HG03045 (cell line): ENCODE results near the gene UGT2B17.
A peak's percentile ranks its signal among the peaks of the same experiment; 100 is the strongest.
"Not testable (repeated sequence)": the region's sequence is repeated elsewhere in the genome, so short reads cannot be mapped to it uniquely, and the experiment has no call there.

Experiments
- ATAC-seq: cut with Tn5 transposase; IDR thresholded peaks from one replicate; pipeline ENCODE4 v1.9.1; 2021; ENCODE audit warnings: mild to moderate bottlenecking, moderate library complexity; ENCODE audit not compliant: unreplicated experiment

Gene UGT2B17

DNA sequence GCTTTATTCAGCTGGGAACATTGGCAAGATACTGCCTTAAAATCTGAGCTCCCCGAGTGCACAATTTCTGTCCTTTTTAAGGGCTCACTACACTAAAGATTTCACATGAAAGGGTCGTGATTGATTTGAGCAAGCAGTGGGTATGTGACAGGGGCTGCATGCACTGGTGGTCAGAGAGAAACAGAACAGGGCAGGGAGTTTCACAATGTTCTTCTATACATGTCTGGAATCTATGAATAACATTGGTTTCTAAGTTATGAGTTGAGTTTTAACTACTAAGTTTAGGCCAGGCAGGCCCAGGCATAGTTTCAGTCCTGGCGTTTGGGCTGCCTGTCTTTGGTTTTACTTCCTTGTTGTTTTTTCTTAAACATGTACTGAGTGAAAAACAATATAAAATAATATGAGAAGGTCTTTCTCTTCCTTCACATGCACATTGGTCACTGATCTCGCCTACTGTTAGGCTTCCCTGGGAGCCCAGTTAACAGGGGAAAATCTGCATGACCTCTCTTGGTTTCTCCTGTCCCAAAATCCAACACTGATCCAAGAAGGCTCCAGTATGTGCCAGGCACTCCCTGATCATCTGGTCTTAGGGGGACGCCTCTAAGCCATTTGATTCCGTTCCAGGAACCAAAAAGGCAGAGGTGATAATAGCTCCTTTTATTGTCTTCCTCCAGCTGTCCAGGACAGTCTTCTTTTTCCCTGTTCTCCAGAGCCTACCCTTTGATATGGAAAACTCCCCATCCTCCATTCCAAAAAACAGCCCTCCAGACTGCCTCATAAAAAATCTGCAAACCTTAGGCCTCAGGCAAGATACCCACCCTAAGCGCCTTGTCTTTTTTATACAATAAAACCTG is at the start of gene UGT2B17:
Gene UGT2B17, minus strand, starts transcription at position 51 of the 854 bp plus-strand sequence. CDS start 7,838 bp downstream, outside the sequence.
- ATAC-seq, result peak; percentile 94

DNA sequence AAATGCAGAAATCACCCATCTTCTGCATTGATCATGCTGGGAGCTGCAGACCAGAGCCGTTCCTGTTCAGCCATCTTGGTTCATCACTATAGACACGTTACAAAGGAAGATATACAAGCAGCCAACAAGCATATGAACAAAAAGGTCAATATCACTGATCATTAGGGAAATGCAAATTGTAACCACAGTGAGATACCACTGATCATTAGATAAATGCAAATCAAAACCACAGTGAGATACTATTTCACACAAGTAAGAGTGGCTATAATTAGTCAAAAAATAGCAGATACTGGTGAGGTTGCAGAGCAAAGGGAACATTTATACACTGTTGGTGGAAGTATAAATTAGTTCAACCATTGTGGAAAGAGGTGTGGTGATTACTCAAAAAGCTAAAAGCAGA is 46.6 kb upstream of the UGT2B17 start:
- not testable (repeated sequence) for ATAC-seq

DNA sequence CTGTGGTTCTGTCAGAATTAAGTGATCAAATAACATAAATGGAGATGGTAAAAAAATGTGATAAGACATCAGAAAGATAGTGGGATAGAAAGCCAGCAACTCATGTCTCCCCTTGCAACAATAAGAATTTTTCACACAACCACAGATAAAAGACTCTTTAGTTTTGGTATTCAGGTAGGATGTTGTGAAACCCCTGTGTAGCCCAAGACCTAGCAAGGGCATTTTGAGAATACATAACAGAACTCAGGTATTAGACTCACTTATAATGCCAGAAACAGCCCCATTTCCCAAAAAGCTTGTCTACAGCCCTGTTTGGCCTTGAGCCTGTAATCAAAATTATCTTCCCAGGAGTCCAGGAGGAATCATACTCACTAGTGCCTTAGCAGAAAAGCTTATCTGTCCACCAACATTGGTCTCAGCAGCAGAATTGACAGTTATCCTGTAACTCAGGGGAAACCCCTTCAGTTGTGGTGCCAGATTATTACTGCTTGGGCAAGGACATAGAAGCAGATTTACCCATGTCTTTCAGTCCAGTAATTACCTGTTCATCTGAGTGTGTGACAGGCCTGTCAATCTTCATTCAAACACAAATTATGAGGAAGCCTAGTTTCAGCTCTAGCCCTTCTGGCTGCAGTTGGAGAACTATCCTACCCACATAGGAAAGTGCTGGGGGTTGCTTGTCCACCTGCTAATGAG is 41.0 kb upstream of the UGT2B17 start:
- ATAC-seq, result no peak

DNA sequence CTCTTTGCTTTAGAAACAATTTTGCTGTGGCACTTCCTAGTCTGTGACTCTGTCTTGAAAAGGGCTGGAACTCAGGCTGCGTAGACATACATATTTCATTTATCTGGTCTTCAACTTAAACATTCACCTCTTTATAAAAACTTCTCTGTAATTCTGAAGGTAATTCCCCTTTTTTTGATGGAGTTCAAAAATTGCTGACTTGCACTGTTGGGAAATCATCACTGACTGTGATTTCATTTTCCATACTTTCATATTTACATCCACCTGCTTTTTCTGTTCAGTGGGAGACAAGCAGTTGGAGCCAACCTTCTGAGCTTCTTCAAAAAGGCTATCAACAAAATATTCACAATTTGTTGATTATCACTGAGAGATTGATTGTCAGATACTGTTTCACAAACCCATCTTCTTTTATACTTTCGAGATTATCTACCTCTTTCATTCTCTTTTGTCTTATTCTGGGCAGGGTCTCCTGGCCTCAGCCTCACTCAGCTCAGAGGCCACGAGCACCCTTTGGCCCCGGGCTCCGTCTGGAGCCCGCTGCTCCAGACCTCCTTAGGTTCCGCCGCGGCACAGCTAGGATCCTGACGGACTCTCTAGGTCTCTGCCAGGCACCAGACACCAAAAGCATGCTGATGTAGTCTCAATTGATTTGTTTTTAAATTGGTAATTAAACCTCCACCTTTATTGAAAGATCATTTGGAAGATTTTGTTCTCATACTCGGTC is 39.7 kb upstream of the UGT2B17 start:
- ATAC-seq, result no peak

DNA sequence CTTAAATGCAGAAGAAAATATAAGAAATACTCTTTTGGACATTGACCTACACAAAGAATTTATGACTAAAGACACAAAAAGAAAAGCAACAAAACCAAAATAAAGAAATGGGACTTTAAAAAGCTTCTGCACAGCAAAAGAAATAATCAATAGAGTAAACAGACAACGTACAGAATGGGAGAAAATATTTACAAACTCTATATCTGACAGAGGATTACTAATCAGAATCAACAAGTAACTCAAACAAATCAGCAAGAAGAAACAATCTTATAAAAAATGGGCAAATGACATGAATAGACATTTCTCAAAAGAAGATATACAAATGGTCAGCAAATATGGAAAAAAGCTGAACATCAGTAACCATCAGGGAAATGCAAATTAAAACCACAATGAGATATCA is 37.6 kb upstream of the UGT2B17 start:
- no peak for ATAC-seq

DNA sequence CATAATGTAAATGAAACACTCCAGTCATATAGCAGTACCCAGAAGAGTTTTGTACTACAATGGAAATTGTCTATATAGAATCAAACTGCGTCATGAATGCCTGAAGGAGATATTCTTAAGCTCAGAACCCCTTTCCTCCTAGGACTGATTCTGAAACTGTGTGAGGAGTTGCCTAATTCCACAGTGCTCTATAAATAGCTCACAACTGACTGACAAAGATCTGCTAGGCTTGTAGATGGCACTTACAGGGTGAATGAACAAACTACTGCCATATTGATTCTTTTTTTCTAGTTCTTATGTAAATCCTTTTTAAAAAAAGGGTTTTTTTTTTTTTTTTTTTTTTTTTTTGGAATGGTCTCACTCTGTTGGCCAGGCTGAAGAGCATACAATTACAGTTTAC is 30.1 kb upstream of the UGT2B17 start:
- no peak for ATAC-seq

DNA sequence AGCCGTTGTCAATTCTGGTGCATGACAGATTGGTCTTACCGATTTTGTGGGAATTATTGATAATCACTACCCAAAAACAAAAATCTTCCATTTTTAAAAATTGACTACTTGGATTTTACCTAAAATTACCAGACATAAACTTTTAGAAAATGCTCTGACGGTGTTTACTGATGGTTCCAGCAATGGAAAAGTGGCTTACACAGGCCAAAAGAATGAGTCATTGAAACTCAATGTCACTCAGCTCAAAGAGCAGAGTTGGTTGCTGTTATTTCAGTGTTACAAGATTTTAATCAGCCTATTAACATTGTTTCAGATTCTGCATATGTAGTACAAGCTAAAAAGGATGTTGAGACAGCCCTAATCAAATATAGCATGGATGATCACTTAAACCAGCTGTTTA is 23.0 kb upstream of the UGT2B17 start:
- no peak for ATAC-seq

DNA sequence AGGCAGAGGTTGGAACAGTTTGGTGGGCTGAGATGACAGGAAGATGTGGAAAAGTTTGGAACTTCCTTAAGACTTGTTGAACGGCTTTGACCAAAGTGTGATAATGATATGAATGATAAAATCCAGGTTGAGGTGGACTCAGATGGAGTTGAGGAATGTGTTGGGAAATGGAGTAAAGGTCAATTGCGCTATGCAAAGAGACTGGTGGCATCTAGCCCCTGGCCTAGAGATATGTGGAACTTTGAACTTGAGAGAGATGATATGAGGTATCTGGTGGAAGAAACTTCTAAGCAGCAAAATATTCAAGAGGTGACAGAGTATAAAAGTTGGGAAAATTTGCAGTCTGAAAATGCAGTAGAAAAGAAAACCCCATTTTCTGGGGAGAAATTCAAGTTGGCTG is 21.4 kb upstream of the UGT2B17 start:
- ATAC-seq, result no peak

DNA sequence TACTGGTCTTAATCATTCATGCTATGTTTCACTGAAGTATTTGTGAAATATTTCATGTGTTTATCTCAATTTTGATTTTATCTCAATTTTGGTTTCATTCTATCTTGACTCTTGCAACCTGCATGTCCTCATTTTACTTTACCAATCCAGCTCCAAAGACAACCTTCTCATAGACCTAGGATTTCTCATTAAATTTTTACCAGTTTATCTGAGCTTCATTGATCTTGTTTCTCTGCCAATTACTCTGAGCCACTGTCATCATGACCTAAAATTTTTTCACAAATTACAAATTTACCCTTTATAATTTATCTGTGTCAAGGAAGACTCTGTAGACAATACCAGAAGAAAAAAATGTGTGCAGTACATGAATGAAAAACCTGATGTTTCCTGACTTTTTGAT is 18.6 kb upstream of the UGT2B17 start:
- no peak for ATAC-seq

DNA sequence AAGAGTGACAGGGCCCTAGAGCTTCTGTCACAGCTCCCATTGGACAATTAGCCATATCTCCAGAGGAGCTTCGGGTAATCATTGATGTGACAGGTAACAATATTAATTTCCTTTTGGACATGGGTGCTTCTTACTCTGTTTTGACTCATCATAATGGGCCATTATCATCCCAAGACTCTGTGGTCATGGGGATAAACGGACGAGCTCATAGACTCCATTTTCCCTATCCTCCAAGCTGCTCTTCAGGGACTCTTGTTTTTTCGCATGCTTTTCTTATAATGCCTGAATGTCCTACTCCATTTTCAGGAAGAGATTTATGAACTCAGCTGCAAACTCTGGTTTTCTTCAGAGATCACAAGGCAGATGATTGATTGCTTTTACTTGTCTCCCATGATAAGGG is 17.0 kb upstream of the UGT2B17 start:
- ATAC-seq, result no peak

DNA sequence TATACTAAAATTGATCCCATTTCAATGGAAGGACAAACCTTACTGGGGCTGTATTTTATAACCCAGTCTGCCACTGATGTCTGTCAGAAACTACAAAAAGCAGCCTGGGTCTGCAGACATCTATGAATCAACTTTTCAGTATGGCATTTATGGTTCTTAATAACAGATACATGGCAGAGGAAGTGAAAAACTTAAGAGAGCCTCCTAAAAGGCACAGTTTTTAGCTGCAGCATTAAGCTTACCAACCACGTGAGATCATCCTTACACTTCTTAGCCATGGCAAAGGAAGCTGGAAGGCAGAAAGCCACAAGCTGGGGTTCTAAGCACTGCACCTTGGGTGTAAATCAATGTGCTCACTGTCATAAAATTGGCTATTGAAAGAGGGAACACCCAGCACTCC is 16.6 kb upstream of the UGT2B17 start:
- ATAC-seq, result no peak

DNA sequence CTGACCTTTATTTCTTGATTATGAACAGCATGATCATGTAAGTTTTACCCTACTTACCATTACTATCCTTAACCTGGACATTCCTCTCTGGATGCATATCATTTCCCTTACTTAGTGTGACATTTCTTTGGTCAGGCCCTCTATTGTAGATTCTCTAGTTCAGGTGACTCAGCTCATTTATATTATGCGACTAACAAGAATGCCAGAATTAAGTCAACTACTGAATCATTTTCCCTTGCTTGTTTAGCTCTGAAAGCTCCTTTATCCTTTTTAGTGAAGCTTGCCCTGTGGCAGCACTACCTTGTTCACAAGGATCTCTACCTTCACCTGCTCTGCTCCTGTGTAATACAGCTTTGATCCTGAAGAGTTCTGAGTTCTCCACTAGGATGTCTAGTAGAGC is 15.1 kb upstream of the UGT2B17 start:
- ATAC-seq, result no peak

DNA sequence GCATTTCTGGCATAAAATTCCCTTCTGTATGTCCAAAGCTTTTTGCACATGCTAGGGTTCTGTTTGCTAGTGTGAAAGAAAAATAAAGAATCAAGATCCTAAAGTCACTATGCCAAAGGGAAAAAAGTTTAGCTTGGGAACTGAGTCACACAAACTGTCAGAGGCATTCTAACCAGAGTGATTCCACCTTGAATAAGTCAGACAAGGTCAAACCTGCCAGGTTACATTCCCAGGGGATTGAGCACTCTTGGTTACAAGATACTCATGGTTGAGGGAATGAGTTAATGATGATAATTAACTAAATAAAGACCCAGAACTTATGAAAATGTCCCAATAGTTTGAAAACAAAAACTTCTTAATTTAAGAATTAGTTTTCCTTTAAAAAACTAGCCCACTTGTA is 13.7 kb upstream of the UGT2B17 start:
- no peak for ATAC-seq

DNA sequence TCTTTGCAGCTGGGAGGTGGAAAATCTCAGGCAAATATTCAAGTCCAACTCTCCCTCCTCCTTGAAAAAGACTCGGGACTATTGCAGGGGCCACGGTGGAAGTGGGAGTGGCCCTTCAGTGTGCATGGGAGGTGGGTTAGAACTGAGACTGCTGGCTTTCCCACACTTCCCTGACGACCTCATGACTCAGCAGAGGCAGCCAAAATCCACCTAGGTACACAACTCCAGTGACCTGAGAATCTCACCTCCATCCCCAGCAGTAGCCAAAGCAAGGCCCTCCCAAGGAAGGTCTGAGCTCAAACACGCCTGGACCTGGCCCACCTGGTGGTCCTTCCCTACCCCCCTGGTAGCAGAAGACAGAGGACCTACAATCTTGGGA is 6.2 kb upstream of the UGT2B17 start:
- ATAC-seq, result no peak

DNA sequence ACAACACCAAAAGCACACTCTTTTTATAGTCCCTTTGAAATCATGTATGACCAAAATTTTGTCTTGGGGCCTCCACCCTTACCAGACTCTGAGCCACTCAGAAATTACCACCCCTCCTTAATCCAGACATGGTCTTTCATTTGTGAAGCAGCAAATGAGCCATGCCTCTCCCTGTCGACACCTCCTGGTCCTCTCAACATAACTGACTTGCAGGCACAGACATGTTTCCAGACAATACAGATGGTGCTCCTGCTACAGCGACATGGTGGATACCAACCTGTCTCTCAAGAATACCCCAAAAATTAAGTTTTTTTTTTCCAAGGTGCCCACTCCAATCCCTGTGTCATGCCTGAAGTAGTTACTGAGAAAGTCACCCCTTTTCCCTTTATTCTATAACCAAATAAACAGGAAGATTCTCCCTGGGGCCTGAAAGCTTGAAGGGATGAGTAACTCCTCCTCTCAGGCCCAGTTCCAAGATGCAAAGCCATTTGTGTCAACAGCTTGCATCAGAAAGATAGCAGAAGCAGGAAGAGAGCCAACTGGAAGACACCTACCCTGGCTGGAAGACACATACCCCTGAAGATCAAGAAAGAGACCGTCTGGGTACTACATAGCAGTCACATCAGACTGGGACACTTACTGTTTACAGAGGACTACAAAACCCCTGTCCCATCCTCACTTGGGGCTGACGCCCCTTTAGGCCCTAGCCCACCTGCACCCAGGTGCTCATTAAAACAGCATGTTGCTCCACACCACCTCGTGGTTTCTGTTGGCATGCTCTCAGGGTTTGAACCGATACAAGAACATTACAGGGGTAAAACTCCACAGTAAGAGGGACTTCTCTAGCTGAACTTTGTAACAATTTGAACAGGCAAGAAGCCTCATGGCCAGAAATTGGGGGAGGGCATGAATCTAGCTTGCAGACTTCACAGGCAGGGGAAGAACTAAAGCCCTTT is 5.5 kb upstream of the UGT2B17 start:
- no peak for ATAC-seq

DNA sequence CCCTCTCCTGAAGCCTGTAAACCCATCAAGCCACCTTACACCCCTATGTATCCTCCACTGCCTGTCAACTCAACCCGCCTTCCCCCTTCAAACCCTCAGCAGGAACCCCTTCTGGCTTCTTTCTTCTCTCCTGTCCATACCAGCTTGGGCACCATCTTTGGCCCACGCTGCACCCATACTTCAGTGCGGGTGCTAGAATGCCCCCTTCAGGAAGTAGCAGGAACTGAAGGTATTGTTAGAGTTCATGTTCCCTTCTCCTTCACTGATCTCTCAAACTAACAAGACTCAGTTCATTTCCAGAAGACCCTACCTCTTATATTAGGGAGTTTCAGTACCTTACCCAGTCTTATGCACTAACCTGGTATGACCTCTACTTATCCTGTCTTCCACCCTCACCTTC is 1.5 kb upstream of the UGT2B17 start:
- ATAC-seq, result no peak

DNA sequence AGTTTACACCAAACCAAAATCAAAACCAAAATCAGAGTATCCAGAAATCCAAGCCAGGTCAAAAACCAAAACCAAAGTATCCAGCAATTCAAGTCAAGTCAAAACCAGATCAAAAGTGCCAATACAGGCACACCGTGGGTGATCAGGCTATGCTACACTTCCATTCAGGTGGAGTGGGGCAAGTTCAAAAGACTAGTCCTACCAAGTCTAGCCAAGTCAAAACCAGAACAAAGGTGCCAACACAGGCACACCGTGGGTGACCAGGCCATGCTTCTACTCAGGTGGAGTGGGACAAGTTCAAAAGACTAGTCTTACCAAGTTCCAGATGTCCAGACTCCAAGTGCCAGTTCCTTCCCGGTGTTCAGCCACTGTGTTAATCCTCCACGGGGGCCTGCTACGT is 486 bp downstream of the UGT2B17 start:
- ATAC-seq, result not testable (repeated sequence)

DNA sequence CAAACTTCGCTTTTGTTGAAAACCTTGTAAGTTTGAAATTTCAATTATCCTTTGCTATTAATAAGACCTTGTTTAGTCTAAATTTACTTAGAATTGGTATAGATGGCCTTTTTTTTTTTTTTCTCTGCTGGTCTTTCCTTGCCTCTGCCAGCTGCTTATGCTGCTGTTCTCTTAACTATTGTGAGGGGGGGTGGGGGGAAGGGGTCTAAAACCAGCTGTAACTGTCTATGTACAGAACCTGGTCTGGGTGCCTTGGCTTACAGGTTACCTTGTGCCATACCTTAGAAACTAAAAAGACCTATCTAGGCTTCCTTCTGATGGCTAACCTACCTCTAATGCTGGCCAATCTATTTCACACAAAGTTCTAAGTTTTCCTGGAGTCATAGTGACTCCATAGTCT is 1.0 kb downstream of the UGT2B17 start:
- no peak for ATAC-seq

DNA sequence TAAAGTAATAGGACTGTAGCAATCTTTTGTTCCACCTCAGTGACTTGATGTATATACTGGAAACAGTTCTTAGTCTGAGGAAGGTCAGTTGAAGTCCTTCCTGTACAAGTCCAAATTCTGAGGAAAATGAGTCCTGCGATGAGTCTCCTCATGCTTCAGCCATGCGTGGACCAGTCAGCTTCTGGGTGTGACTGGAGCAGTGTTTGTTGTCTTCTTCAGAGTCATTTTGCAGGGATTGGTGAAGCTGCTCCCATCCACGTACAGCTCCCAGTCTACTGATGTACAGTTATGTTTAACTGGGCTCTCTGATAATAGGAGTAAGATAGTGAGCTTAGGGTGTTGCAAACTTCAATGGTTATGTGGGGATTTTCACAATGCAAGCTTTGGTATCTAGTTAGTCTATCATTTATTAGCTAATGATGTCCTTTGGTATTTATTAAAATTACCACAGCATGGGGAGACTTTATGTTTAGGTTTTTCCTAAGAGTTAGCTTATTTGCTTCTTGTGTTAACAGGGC is 3.4 kb downstream of the UGT2B17 start:
- no peak for ATAC-seq

DNA sequence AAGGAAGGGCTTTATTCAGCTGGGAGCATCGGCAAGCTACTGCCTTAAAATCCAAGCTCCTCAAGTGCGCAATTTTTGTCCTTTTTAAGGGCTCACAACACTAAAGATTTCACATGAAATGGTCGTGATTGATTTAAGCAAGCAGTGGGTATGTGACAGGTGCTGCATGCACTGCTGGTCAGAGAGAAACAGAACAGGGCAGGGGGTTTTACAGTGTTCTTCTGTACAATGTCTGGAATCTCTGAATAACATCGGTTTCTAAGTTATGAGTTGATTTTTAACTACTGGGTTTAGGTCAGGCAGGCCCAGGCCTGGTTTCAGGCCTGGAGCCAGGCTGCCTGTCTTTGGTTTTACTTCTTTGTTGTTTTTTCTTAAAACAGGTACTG is 6.0 kb downstream of the UGT2B17 start:
- ATAC-seq, result no peak
